GM21360 (cell line): Measurements from ENCODE around the gene LAMB4.

ENCODE experiments used
- ATAC-seq: cut with Tn5 transposase; IDR thresholded peaks from one replicate; pipeline ENCODE4 v1.9.1; 2021; ENCODE audit warnings: mild to moderate bottlenecking, moderate library complexity; ENCODE audit not compliant: unreplicated experiment

LAMB4 gene

DNA sequence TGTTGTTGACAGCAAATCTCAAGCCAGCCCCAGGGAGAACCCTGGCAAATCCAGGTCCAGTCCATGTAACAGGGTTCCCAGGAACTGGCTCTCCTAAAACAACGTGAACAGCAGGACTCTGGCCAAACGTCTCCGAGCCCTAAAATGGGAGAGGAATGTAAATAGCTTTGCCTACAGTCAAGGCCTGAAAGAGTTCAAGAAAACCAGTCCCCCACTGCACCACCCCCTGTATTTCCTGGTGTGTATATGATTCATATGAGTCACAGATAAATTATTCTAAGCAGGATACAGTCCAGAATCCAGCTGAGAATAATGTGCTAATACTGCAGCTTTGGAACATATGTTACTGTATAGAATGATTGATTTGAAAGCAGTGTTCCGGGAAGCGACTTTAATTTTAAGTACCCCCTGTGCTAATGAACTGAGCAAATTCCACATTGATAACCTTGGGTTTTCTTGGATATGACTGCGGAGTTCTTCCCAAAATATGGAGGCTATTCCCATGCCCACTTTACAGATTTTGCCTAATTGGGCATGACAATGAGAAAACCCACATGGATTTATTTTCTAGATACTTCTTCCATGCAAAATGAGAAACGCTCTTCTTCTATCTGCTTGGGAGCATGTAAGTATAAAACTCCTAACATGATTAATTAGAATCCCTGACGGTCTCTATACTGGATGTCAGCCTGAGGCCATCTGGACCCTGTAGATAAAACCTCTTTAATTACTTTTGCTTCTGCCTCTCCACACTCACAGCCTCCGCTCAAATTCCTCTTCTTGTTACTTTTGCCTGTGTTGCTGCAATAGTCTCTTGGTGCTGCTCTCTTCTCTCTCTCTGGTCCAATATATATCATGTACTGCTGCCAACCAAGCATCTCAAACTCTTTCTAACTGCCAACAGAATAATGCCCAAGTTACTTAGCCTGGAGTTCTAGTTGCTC lies 50.2 kb downstream of the LAMB4 start:
- no peak for ATAC-seq

DNA sequence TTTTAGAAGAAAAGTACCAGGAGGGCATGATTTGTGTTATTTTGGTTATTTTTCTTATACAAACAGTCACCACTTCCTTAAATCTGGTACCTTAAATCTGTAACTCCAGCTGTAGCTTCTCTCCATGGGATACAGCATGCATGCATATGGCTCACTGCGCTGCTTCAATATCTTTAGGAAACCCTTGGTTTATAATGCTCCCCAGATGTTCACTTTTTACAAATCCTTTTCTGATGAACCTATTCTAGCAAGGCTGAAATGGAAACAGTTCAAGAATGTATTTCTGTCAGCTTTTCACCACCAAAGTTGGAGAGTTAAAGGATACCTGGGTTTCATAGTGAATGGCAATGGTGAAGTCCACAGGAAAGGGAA lies 50.9 kb downstream of the LAMB4 start:
- ATAC-seq, result no peak

DNA sequence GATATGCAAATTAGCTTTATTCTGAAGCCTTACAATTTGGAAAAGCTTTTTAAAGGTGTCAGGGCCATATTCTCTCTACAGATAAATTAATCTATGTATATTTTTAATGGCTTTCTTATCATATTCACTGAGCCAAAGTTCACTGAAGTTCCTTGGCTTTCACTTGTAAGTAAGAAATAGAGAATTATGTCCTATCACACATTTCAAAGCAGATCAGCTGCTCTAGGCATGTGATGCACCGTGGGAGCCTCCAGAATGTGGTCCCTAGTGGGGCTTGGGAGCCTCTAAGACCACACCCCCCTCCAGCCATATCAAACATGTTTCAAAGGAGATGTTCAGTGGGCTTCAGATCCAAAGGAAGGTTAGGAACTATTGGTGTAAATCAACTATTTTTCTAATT lies 51.5 kb downstream of the LAMB4 start:
- ATAC-seq, result no peak

DNA sequence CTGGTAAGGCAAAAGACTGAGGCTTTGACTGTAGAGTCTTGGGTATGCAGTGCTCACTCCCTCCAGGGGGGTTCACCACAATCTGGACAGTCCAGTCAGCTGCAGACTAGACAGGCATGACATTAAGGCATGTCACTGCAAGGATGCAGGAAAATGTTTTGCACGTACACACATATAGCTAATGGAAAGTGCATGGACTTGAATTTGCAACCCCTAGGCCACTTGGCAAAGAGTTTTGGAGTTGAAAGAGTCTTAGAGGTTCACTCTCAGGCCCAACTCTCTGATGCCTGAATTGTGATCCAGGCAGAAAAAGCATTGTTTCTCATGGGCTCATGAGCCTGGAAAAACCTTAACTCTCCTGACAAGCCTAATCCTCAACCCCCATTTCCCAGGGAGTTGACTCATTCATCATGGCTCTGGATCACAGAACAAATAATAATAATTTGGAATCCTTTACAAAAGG lies 51.9 kb downstream of the LAMB4 start:
- no peak for ATAC-seq

DNA sequence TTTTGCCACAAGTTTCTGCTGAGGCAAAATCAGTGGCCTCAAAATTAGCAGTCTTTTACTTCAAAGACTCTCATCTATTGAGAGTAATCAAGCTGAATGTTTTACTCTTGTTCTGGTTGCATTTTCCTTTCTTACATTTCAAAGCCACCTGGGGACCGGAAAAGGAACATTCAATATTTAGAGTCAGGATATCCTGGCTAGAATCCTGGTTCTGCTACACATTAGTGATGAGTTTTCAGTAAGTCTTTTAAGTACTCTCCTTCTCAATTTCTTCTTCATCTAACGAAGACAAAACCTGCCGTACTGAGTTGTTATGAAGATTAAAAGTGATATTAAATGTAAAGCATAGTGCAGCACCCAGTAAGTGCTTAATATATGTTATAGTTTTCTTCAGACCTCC lies 52.5 kb downstream of the LAMB4 start:
- no peak for ATAC-seq

DNA sequence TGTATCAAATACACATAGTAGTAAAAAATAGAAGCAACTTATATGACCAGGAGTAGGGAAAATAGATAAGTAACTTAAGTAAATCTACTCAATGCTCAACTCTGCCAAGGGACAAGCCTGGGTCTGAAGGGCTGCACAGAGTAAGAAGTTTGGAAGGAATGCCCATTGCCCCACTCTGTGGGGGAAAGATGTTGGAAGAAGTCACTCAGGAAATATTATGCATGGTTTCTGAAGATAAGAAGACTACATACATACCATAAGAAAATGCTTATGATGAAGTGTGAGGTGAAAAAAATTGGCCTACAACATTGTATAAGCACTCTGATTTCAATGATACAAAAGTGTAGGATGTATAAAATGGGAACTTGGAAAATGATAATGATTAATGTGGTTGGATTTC lies 54.0 kb downstream of the LAMB4 start:
- ATAC-seq, result no peak

DNA sequence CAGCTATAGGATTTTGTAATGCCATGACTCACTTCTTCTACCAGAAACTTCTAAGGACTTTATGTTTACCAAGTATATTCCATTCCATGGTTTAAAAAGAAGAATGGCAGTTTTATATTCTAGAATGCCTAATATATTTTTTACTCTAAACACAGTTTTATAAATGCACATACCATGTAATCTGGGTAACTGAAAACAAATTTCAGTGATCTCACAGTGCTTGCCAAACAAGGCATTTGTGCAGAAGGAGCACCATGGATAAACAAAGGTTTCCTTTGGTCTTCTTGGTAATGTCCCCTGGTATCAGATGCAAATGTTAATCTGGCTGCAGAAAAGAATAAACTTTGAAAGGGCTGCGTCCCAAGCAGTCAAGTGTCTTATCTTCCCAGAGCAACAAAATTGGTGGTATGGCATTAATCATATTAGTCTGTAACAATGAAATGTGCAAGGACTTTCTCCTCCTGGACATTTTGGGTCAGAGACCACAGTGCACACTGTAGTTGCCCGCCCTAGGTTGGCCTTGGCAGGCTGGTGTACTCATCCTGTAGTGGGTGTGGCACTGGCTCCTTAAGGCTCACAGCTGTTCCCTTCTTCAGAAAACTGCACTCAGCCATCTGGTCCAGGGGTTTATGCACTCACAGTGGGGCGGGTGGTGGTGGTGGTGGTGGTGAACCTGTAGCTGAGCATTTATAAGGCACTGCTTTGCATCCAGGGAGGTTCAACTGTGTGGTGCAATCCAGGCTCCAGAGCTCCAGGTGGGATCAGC lies 56.7 kb downstream of the LAMB4 start:
- no peak for ATAC-seq

DNA sequence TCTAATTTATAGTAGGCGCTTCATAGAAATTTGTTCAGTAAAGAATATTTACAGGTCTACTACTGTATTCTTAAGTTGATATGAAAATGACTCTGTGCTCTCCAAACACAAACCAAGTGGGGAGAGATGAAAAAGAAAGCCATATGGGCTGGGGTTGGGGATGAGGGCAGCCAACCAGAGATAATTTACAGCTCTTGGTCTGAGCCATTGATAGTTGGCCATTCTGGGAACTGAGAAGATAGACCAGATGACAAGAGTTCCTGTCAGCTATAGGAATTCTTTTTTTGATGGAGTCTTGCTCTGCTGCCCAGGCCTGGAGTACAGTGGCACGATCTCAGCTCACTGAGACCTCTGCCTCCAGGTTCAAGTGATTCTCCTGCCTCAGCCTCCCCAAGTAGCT lies 57.4 kb downstream of the LAMB4 start:
- ATAC-seq, result no peak

DNA sequence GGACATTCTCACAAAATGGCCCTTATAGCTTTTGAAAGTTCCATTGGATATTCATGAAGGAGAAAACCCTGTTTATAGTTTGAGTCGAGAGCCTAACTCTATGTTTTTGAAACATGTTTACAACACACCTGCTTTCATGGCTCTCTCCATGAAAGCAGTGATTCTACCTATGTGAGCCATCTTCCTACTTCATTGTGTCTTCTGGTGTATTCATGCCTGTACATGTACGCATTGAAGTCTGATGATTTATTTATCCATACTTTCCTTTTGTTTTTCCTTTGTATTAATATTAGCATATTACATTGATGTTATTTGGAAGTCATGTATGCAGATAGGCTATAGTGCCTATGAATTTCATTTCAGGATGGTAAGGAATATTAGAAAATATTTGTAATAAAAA lies 58.0 kb downstream of the LAMB4 start:
- no peak for ATAC-seq

DNA sequence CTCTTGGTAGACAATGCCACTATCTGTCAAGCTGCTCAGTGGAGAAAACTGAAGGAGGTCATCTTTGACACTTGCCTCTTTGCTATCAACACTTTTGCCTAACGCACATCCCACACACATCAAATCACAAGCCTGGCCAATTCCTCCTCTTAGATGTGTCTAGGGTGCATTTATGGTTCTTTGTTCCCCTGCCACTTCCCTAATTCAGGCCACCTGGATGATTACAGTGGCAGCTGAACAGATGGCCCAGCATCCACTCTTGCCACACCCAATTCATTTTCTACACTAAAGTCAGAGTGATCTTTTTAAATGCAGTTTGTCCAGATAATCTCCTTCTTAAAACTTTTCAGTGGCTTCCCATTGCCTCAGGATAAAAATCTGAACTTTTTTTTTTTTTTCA lies 58.6 kb downstream of the LAMB4 start:
- no peak for ATAC-seq

DNA sequence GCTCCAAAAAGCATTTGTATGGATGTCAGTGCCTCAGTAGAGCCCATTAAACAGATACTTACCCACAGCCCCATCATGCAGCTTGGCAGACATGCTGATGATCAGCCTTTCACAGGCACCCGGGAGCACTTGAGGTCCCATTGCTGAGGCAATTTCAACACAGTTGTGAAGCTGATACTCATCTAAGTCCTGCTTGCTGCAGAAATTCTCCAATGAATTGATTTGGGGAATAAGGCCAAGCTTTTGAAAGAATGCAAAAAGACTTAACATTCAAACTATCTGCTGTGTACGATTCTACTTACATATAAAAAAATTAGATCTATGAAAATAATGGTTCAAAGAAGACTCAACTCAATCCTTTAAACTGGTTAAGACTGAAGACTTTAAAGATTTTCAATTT lies 60.5 kb downstream of the LAMB4 start:
- no peak for ATAC-seq

DNA sequence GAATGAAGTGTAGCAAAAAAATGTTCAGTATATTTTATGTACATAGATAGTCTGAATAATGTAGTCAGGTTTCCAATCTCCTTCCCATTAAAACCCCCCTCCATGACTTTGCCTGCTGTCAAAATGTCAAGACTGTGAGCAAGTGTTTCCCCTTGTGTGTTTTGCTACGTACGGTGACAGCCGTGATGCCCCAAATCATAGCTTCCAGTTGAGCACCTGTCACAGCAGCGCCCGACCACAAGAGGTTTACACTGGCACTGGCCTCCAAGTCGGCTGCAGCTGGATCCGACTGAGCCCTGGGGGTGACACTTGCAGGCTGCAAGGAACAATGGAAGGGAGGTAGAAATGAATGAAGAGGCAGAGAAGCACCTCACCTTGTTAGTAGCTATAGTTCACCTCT lies 62.3 kb downstream of the LAMB4 start:
- no peak for ATAC-seq

DNA sequence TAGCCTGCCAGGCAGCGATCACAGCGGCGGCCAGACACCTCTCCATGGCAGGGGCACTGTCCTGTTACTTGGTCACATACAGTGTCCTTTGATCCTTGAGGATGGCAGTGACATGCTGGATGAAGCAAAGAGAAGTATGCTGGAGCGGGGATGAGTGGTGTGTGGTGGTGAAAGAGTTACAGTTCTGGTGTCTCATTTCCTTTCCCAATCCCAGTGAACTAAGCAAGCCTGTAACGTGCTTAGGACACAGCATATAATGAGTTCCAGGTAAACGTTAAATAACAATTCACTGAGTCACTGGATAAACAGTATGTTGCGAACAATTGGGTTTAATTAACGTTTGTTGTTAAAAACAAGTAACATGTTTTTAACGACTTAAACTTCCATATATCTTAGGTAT lies 63.7 kb downstream of the LAMB4 start:
- ATAC-seq, result no peak

DNA sequence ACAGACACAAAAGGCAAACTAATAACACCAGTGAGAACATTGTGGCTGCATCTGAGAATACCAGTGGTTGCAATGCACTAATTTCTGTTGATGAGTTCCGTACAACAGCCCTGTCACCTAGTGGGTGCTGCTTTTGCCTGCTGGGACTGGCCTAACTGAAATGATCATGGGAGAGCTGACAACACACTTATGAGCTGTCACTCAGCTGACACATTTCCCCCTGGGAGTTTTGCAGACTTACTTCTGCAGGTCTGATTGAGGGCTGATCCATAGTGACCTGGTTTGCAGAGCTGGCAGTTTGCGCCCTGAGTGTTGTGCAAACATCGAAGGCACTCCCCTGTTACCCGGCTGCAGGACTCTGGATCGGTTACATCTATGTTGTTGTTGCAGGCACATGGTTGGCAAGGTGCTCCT lies 66.6 kb downstream of the LAMB4 start:
- ATAC-seq, result no peak

DNA sequence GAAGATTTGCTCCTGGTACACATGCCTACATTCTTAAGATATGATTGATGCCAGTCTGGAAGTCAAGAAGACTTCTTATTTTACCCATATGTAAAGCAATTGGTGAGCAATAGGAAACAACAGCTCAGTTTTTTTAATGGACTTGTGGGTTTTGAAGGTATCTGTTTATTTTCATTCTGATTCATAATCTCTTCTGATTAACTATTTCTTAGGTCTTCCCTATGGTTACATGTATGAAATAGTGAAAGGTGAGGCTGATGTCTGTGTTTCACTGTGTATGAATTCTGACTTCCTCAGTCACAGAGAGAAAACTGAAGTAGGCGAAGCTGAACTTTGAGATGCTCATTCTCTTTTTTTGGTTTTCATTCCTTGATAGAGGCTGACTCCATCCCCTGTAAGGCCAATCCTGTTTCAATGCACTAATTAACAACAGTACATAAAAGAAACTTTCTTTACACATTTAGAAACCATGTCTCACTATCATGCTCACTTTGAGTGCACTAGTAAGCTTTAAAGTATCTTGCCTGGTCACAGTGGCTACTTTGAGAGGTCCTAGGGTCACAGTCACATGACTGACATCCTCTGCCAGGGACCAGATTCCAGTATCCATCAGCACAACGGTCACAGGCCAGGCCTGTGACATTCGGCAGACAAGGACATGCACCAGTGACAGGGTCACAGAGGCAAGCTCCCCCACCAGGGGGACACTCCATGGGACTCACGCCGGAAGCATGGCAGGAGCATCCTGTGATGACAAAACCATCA lies 67.7 kb downstream of the LAMB4 start:
- no peak for ATAC-seq

DNA sequence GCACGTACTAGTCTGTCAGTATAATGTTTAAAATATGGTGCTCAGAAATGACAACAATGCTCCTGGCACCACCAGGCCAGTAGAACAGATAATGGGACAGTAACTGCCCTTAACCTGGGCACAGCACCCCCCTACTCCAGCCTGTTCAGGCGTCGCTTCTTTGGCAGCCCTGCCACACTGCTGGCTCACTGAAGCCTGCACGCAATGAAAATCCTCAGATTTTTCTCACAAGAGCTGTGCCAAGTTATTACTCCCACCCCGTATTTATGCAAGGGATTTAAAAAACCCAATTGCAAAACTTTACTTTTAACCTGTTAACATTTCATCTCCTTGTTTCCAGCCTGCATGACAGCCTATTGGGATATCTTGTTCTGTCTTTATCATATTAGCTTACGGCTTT lies 70.6 kb downstream of the LAMB4 start:
- no peak for ATAC-seq

DNA sequence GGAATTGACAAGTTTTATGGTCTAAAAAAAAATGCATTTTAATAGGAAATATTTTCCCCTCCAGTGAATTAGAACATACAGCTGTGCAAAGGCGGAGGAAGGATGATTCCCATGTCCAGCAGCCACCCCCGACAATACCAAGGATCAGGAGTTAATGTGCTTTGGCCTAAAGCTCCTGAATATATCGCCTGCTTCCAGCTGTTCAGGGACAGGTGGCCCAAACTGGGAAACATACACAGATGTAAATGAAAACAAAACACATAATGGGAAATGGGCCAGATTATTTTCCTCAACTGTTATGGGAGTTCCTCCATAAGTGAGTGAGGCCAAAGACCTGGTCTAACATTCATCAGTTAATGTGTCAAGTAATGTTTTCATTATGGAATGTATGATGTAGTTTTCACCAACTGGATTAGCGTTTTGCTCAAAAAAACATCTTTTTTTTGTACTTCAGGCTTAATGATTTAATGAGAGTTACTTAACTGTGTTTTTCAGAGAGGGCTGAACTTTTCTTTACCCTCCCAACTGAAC lies 72.1 kb downstream of the LAMB4 start:
- ATAC-seq, result no peak

DNA sequence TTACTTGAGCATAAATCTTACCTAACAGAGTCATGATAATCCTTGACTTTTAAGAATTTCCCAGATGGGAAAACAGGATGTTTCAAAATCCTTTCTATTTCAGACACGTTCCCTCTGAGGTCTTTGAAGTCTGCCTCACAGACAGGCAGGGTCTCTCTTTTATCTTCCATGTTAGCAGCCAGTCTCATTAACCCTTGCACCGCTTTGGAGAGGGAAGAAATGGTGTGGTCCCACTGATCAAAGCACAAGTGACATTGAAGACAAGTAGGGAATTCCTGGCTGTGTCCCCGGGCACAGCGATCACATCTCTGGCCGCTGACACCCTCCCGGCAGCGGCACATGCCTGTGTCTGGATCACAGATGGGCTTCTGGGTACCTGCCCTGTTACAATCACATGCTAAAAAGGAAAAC lies 74.5 kb downstream of the LAMB4 start:
- ATAC-seq, result no peak

DNA sequence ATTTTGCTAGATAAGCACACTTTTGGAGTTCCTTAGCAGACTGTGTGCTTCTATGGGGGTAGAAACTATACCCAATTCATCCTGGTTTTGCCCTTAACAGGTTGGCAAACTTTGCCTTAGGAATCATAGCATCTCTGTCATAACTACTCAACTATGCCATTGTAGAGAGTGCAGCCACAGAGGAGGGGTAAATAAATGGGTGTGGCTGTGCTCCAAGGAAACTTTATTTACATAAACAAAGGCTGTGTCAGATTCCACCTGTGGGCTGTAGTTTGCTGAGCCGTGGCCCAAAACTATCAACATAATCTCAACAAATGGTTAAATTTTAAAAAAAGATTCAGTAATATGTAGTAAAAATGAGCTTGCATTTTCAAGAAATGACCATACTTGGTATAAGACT lies 75.6 kb downstream of the LAMB4 start:
- no peak for ATAC-seq

DNA sequence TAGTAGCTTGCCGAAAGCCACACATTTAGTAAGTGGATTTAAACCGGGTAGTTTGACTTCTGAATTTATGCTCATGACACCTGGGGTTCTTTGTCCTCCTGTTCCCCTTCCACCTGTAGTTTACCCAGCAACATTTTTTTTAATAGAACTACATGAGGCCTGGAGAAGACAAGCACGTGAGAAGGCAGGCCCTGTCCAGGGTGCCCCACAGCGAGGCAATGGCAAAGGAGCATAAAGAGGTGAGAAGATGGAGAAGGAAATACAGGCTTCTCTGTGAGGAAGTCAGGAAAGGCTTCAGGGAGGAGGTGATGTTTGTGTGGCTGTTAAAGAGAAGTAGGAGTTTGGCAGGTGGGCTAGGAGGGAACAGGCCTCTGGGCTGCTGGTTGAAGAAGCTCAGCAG lies 76.9 kb downstream of the LAMB4 start:
- no peak for ATAC-seq

DNA sequence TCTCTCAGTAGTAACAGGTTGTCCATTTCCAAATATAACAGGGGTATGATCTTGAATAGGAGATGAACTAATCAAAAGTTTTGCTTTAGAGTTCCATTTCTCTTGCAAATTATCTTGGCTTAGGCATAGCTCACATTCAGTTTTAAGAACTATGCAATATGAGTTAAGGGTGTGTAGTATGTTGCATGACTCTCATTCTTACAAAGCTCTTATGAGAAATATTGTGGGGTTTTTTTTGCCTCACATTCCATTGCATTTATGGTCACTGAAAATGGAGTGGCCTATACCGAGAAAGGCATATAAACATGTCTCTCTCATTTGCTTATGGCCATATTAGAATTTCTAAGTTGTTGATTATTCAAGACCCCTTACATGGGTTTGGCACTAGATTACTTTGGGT lies 78.7 kb downstream of the LAMB4 start:
- ATAC-seq, result no peak
